ENCODE results near the gene MYMX. TPM values are rescaled to one million over a fixed set of nuclear protein-coding genes. Genes with fewer than 3 reads are reported as not detected.

Gene MYMX
- total and polyA plus RNA-seq, 2 of the 13 experiments (the other 11 are each of a cell fraction or from before 2014, with no cell fraction given): not detected

- in situ Hi-C loops (cut with HindIII; ENCODE audit: extremely low pct_ligation_motif_present, low pct_unique_long_range_greater_than_20kb) (no loop called here), intact Hi-C loops (cut with micrococcal nuclease; ENCODE audit: unreplicated experiment) (no loop called here)
- no TSS peak for BruUV-seq (replicated peaks)
- POLR2A ChIA-PET: no interaction called here
- Histone ChIP-seq H3K4me2 (ENCODE audit: low read depth, low read length) (no peak overlapping the region), H4K20me1 (ENCODE audit: insufficient read depth, low read length) (no peaks in the 10 kb centered on the region), H3K4me3 (replicated peaks in 1 of 3; ENCODE audit: insufficient read depth in 1 of 3, low read depth in 2 of 3, low read length in 3 of 3) (no peak overlapping the region), H3K36me3 (replicated peaks in 1 of 2; ENCODE audit: control insufficient read depth in 1 of 2, insufficient read depth in 2 of 2, low read length in 2 of 2) (no peaks in the 10 kb centered on the region), H3K27ac (ENCODE audit: extremely low read length, insufficient read depth, low read length) (no peak overlapping the region), H3K79me2 (ENCODE audit: insufficient read depth, low read length) (no peaks in the 10 kb centered on the region), H3K27me3 (ENCODE audit: control insufficient read depth in 1 of 2, insufficient read depth in 2 of 2, low read length in 2 of 2) (peaks cover 0 to 5% of the 10 kb centered on the region in 2 experiments; a peak in 2 of 5 replicates), H2AFZ (ENCODE audit: low read length) (no peak overlapping the region), H3K9me3 (ENCODE audit: low read length) (no peaks in the 10 kb centered on the region), H3K4me1 (ENCODE audit: insufficient read depth, low read length) (peaks cover 62% of the 10 kb centered on the region), H3K9ac (ENCODE audit: insufficient read depth, low read depth, low read length) (no peak overlapping the region)
- DNase-seq (ENCODE audit: low spot score) (no peak), FAIRE-seq (no peak), ATAC-seq (no peak)
- 3% methylated on average over 2 of the region's 2 CpGs for WGBS (ENCODE audit: low lambda C conversion rate)
- CTCF ChIA-PET (ENCODE audit: low intra/inter-chr PET ratio, low total read pairs): no interaction called here
- TF ChIP-seq, protein P1, sequence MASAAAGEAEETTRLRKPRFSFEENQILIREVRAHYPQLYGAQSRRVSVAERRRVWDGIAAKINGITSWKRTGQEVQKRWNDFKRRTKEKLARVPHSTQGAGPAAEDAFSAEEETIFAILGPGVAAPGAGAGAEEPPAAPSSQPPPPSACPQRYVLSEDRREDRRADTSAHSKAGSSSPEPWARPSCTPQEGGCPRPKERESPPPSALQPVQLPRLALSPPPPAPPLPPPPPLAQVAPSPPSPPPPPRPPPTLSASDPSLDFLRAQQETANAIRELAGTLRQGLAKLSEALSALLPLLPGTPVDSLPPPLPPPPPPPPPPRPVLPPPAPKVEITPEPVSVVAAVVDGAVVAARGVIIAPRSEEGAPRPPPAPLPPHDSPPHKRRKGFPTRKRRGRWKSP (CRISPR knock-in tag; IDR thresholded peaks at IDR 0.05): no peak
- no peak for TF ChIP-seq UBTF (CRISPR knock-in tag; IDR thresholded peaks at IDR 0.05)
- TF ChIP-seq THAP11 (CRISPR knock-in tag; IDR thresholded peaks at IDR 0.05): no peak
- TF ChIP-seq CHD2 (IDR thresholded peaks at IDR 0.05; ENCODE audit: low read depth, low read length): no peak
- TF ChIP-seq ZNF484 (CRISPR knock-in tag; IDR thresholded peaks at IDR 0.05; ENCODE audit: borderline replicate concordance, low read depth): no peak
- TF ChIP-seq ZNF350 (CRISPR knock-in tag; IDR thresholded peaks at IDR 0.05; ENCODE audit: borderline replicate concordance, low read depth): no peak
- TF ChIP-seq, protein P2, sequence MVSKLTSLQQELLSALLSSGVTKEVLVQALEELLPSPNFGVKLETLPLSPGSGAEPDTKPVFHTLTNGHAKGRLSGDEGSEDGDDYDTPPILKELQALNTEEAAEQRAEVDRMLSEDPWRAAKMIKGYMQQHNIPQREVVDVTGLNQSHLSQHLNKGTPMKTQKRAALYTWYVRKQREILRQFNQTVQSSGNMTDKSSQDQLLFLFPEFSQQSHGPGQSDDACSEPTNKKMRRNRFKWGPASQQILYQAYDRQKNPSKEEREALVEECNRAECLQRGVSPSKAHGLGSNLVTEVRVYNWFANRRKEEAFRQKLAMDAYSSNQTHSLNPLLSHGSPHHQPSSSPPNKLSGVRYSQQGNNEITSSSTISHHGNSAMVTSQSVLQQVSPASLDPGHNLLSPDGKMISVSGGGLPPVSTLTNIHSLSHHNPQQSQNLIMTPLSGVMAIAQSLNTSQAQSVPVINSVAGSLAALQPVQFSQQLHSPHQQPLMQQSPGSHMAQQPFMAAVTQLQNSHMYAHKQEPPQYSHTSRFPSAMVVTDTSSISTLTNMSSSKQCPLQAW (CRISPR knock-in tag; IDR thresholded peaks at IDR 0.05): no peak
- no peak for TF ChIP-seq ZNF333 (CRISPR knock-in tag; IDR thresholded peaks at IDR 0.05; ENCODE audit: borderline replicate concordance)
- TF ChIP-seq SALL1 (CRISPR knock-in tag; IDR thresholded peaks at IDR 0.05): no peak
- no peak for TF ChIP-seq ZNF367 (CRISPR knock-in tag; IDR thresholded peaks at IDR 0.05; ENCODE audit: borderline replicate concordance)
- no peak for TF ChIP-seq ZMYM3 (CRISPR knock-in tag; IDR thresholded peaks at IDR 0.05)
- TF ChIP-seq SALL2 (CRISPR knock-in tag; IDR thresholded peaks at IDR 0.05): no peak
- TF ChIP-seq ZNF136 (CRISPR knock-in tag; IDR thresholded peaks at IDR 0.05; ENCODE audit: low read depth): no peak
- no peak for TF ChIP-seq ATF7-NPFF (CRISPR knock-in tag; IDR thresholded peaks at IDR 0.05; ENCODE audit: low read depth)
- no peak for TF ChIP-seq HOXA9 (CRISPR knock-in tag; IDR thresholded peaks at IDR 0.05; ENCODE audit: borderline replicate concordance)
- no peak for TF ChIP-seq LRRFIP1 (CRISPR knock-in tag; conservative IDR thresholded peaks at IDR 0.05)
- no peak for TF ChIP-seq SOX5 (CRISPR knock-in tag; IDR thresholded peaks at IDR 0.05; ENCODE audit: borderline replicate concordance)
Observed at GRCh38 chr6:44190715-44191114, 26.0 kb upstream of the MYMX start.
